Stomach (tissue), 4 donors: ENCODE data around the gene MAGT1.
A peak's percentile ranks its signal among the peaks of the same experiment; 100 is the strongest.

ENCODE experiments used
- POLR2A ChIP-seq, 4 donors: fragments of 450-650 bp; IDR thresholded peaks; one replicate each; pipeline ENCODE4 v1.6.1; 2016; ENCODE audit warnings: antibody characterized with exemption in 4 of 4, control low read depth in 2 of 4, mild to moderate bottlenecking in 1 of 4, moderate library complexity in 1 of 4
- POLR2AphosphoS5 ChIP-seq, 3 donors: sonication (generic); formaldehyde crosslinking; IDR thresholded peaks; one replicate each; pipeline ENCODE4 v1.6.1; 2016; ENCODE audit warnings: antibody characterized with exemption in 3 of 3
- TF ChIP-seq, protein P1 (sequence below), 7 experiments: fragments of 450-650 bp in 4 of 7; fragments of 200-600 bp in 3 of 7; sonication (generic) in 3 of 7; IDR thresholded peaks; one replicate each; pipeline ENCODE4 v1.5.1; 2016 to 2019; ENCODE audit warnings: antibody characterized with exemption in 7 of 7, control low read depth in 2 of 7, mild to moderate bottlenecking in 1 of 7

DNA sequence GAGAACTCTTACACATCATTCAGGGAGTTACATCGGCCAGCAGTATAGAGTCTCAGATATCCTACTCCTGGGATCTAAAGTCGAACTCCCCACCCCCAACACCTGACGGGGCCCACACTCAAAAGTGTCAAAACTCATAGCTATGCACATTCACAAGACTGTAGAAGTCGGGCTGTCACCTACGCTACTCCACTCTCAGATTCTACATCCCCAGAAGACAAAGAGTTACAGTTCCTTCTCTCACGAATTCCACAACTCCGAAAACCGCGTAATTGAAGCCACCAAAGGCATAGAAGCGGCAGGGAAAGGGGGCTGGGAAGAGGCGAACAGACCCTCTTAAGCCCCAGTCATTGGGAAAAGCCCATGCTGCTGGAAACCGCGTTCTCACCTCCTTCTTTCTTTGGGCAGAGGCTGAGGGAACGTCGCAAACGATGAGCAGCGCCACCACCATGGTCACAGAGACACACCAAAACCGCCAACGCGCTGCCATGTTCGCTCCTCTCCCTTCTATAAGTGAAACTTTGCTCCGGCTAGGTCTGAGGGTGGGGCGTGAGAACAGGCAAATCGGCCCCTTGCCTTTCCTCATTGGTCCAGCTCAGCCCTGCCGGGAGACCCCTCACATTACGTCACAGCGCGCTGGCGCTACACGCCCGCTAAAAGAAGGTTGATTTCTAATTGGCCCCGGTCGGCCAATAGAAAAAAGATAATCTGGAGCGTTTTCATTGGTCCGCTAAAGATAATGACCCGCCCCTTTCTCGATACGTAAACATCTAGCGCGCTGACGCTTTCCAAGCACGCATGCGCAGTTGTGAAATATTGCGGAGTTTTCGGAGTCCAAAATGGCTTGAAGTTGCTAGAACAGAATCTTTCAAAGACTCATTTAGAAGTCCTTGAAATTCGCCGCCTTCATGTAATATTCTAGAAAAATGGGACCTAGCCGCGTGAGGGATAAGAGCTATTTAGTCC is at the start of gene MAGT1:
- TF ChIP-seq, protein P1, sequence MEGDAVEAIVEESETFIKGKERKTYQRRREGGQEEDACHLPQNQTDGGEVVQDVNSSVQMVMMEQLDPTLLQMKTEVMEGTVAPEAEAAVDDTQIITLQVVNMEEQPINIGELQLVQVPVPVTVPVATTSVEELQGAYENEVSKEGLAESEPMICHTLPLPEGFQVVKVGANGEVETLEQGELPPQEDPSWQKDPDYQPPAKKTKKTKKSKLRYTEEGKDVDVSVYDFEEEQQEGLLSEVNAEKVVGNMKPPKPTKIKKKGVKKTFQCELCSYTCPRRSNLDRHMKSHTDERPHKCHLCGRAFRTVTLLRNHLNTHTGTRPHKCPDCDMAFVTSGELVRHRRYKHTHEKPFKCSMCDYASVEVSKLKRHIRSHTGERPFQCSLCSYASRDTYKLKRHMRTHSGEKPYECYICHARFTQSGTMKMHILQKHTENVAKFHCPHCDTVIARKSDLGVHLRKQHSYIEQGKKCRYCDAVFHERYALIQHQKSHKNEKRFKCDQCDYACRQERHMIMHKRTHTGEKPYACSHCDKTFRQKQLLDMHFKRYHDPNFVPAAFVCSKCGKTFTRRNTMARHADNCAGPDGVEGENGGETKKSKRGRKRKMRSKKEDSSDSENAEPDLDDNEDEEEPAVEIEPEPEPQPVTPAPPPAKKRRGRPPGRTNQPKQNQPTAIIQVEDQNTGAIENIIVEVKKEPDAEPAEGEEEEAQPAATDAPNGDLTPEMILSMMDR (IDR thresholded peaks at IDR 0.05), result no peak
- TF ChIP-seq POLR2A (IDR thresholded peaks at IDR 0.05) (peak in 2 of 4 donors; percentile 81 to 92), POLR2AphosphoS5 (IDR thresholded peaks at IDR 0.05) (peak; percentile 80 to 96 (median 96))
